GM10248 (cell line): Measurements from ENCODE around the gene FOXD1.

Experiments used
- CTCF ChIA-PET: fragments of 300-600 bp; sonication (Branson Sonifier 250); formaldehyde crosslinking; extraction: SDS; loops from one replicate; lab custom pipeline; 2021; ENCODE audit warnings: antibody characterized with exemption; lab: Yijun Ruan, JAX
- POLR2A ChIA-PET: fragments of 350-650 bp; sonication (Branson Sonifier 250); formaldehyde crosslinking; extraction: SDS; loops from one replicate; lab custom pipeline; 2020; ENCODE audit warnings: antibody characterized with exemption; lab: Yijun Ruan, JAX
- DNase-seq: peaks from one replicate; pipeline ENCODE4 v3.0.0; 2012; ENCODE audit errors: extremely low spot score
- TF ChIP-seq, protein P1 (sequence below): IDR thresholded peaks from 2 replicates; pipeline ENCODE4 v1.5.1; 2012; ENCODE audit warnings: mild to moderate bottlenecking, low read depth; ENCODE audit errors: extremely low read depth, missing control alignments, control extremely low read depth

FOXD1 gene

GRCh38 chr5:73484511-73484910, 35.9 kb upstream of the FOXD1 start:
- POLR2A ChIA-PET, result no interaction called here
- TF ChIP-seq, protein P1, sequence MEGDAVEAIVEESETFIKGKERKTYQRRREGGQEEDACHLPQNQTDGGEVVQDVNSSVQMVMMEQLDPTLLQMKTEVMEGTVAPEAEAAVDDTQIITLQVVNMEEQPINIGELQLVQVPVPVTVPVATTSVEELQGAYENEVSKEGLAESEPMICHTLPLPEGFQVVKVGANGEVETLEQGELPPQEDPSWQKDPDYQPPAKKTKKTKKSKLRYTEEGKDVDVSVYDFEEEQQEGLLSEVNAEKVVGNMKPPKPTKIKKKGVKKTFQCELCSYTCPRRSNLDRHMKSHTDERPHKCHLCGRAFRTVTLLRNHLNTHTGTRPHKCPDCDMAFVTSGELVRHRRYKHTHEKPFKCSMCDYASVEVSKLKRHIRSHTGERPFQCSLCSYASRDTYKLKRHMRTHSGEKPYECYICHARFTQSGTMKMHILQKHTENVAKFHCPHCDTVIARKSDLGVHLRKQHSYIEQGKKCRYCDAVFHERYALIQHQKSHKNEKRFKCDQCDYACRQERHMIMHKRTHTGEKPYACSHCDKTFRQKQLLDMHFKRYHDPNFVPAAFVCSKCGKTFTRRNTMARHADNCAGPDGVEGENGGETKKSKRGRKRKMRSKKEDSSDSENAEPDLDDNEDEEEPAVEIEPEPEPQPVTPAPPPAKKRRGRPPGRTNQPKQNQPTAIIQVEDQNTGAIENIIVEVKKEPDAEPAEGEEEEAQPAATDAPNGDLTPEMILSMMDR, result no peak
- DNase-seq, result no peak
- CTCF ChIA-PET, result no interaction called here

GRCh38 chr5:73483676-73484075, 35.1 kb upstream of the FOXD1 start:
- ChIA-PET POLR2A (no interaction called here), CTCF (no interaction called here)
- DNase-seq, result no peak
- TF ChIP-seq, protein P1, result no peak

GRCh38 chr5:73482383-73483136, 34.0 kb upstream of the FOXD1 start:
- TF ChIP-seq, protein P1, result no peak
- CTCF ChIA-PET, result no interaction called here
- POLR2A ChIA-PET, result no interaction called here
- no peak for DNase-seq

DNA sequence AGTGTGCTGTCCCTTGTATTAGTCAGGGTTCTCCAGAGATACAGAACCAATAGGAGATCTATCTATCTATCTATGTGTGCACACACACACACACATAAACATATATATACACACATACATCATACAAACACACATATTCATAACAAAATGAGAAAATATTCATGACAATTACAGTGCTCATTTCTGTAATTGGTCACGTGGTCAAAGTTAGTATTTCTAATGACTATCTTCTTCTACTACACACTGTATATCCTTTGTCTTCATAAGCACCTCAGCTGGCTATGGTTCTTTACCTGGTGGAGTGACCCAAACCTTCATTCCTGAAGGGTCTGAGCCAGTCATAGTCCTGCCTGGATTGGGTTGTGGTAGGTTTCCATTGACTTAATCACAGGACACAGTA, 31.9 kb upstream of the FOXD1 start:
- TF ChIP-seq, protein P1, result no peak
- no peak for DNase-seq
- CTCF ChIA-PET, result interaction anchor here (1.0 to 1.4 kb wide), 3 partner anchors 29 to 59 kb away, joined by 3 read pairs; no protein-coding TSS in a partner anchor
- POLR2A ChIA-PET, result no interaction called here

GRCh38 chr5:73472116-73472515, 23.5 kb upstream of the FOXD1 start:
- ChIA-PET POLR2A (no interaction called here), CTCF (interaction anchor here (0.9 to 1.5 kb wide), 2 partner anchors 17 to 50 kb away, joined by 3 read pairs; no protein-coding TSS in a partner anchor)
- DNase-seq, result no peak
- TF ChIP-seq, protein P1, result no peak

GRCh38 chr5:73471654-73472053, 23.1 kb upstream of the FOXD1 start:
- POLR2A ChIA-PET, result no interaction called here
- no peak for DNase-seq
- CTCF ChIA-PET, result interaction anchor here (0.9 to 1.5 kb wide), 2 partner anchors 17 to 51 kb away, joined by 3 read pairs; no protein-coding TSS in a partner anchor
- TF ChIP-seq, protein P1, result no peak
